Sigmoid colon (tissue), 4 donors: ENCODE measurements around the gene PCK1.

Experiments used
- EP300 ChIP-seq, 4 donors: sonication (generic); formaldehyde crosslinking; IDR thresholded peaks; one replicate each; pipeline ENCODE4 v1.6.1; 2017; ENCODE audit warnings: antibody characterized with exemption in 4 of 4
- POLR2A ChIP-seq, 2 donors: fragments of 450-650 bp; IDR thresholded peaks; one replicate each; pipeline ENCODE4 v1.6.1; 2016; ENCODE audit warnings: antibody characterized with exemption in 2 of 2, mild to moderate bottlenecking in 2 of 2, moderate library complexity in 2 of 2
- POLR2AphosphoS5 ChIP-seq, 4 donors: sonication (generic); formaldehyde crosslinking; IDR thresholded peaks; one replicate each; pipeline ENCODE4 v1.6.1; 2017; ENCODE audit warnings: antibody characterized with exemption in 4 of 4
- TF ChIP-seq, protein P1 (sequence below), 4 experiments: fragments of 450-650 bp in 3 of 4; fragments of 200-600 bp in 1 of 4; IDR thresholded peaks; one replicate each; pipeline ENCODE4 v1.5.1; 2016 to 2019; ENCODE audit warnings: antibody characterized with exemption in 4 of 4, mild to moderate bottlenecking in 3 of 4, moderate library complexity in 2 of 4

DNA sequence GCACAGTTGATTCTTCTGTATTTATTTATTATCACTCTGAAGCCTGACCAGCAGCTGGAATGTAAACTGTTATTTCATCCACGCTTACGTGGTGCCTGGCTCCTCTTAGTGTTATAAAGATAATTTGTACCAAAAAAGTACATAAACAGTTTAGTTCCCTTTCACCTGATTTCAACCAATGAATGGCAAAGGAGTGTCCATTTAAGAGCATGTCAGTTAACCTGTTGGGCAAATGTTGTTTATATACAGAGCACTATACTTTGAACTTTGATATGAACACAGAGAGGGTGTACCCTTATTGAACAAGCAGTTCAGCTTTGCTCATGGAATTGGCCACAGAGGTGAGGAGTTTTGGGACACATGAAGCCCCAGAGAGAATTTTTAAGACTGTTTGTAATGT lies 28.8 kb upstream of the PCK1 start:
- TF ChIP-seq EP300 (IDR thresholded peaks at IDR 0.05) = no peak
- TF ChIP-seq, protein P1, sequence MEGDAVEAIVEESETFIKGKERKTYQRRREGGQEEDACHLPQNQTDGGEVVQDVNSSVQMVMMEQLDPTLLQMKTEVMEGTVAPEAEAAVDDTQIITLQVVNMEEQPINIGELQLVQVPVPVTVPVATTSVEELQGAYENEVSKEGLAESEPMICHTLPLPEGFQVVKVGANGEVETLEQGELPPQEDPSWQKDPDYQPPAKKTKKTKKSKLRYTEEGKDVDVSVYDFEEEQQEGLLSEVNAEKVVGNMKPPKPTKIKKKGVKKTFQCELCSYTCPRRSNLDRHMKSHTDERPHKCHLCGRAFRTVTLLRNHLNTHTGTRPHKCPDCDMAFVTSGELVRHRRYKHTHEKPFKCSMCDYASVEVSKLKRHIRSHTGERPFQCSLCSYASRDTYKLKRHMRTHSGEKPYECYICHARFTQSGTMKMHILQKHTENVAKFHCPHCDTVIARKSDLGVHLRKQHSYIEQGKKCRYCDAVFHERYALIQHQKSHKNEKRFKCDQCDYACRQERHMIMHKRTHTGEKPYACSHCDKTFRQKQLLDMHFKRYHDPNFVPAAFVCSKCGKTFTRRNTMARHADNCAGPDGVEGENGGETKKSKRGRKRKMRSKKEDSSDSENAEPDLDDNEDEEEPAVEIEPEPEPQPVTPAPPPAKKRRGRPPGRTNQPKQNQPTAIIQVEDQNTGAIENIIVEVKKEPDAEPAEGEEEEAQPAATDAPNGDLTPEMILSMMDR (IDR thresholded peaks at IDR 0.05) = no peak
- no peak for TF ChIP-seq POLR2AphosphoS5 (IDR thresholded peaks at IDR 0.05)
- no peak for TF ChIP-seq POLR2A (IDR thresholded peaks at IDR 0.05)
